SK-N-SH treated with all-trans-retinoic acid at 6 μM for 48 hours (cell line): Measurements from ENCODE around the gene GDPGP1.
"Not testable (repeated sequence)": the region's sequence is repeated elsewhere in the genome, so short reads cannot be mapped to it uniquely, and the experiment has no call there.

Experiments
- ATAC-seq: fragments of 200-7000 bp; cut with Tn5 transposase; 3 replicates; pipeline ENCODE4 v1.9.1; 2020; ENCODE audit warnings: mild to moderate bottlenecking, moderate library complexity
- ARNTL ChIP-seq: fragments of 450-650 bp; formaldehyde crosslinking; IDR thresholded peaks from 2 replicates; pipeline ENCODE4 v1.5.0; 2020; ENCODE audit warnings: low read depth, mild to moderate bottlenecking, moderate library complexity, borderline replicate concordance
- BACH2 ChIP-seq: fragments of 250-450 bp; sonication (Bioruptor Pico); IDR thresholded peaks from 2 replicates; pipeline ENCODE4 v1.9.0; 2021; ENCODE audit warnings: mild to moderate bottlenecking, borderline replicate concordance
- CSDC2 ChIP-seq: fragments of 250-450 bp; sonication (Bioruptor Pico); IDR thresholded peaks from 2 replicates; pipeline ENCODE4 v1.5.0; 2020; ENCODE audit warnings: mild to moderate bottlenecking, moderate library complexity
- ESRRG ChIP-seq: fragments of 250-450 bp; sonication (Bioruptor Pico); IDR thresholded peaks from 2 replicates; pipeline ENCODE4 v1.6.1; 2021; ENCODE audit warnings: mild to moderate bottlenecking
- GLIS3 ChIP-seq: fragments of 250-450 bp; sonication (Bioruptor Pico); IDR thresholded peaks from 2 replicates; pipeline ENCODE4 v1.5.0; 2020; ENCODE audit warnings: mild to moderate bottlenecking, moderate library complexity
- ISL1 ChIP-seq: fragments of 250-450 bp; sonication (Bioruptor Pico); IDR thresholded peaks from 2 replicates; pipeline ENCODE4 v2.1.2; 2022; ENCODE audit warnings: mild to moderate bottlenecking, moderate library complexity
- OSR1 ChIP-seq: fragments of 250-450 bp; sonication (Bioruptor Pico); IDR thresholded peaks from 2 replicates; pipeline ENCODE4 v1.8.0; 2022; ENCODE audit warnings: moderate library complexity, mild to moderate bottlenecking, inconsistent platforms
- PPARA ChIP-seq: fragments of 250-450 bp; sonication (Bioruptor Pico); IDR thresholded peaks from 2 replicates; pipeline ENCODE4 v1.5.0; 2020; ENCODE audit warnings: mild to moderate bottlenecking, borderline replicate concordance
- RARB ChIP-seq: fragments of 250-450 bp; sonication (Bioruptor Pico); IDR thresholded peaks from 2 replicates; pipeline ENCODE4 v1.8.0; 2021; ENCODE audit warnings: mild to moderate bottlenecking, moderate library complexity
- SNAI2 ChIP-seq: fragments of 250-450 bp; sonication (Bioruptor Pico); IDR thresholded peaks from 2 replicates; pipeline ENCODE4 v1.5.0; 2020; ENCODE audit warnings: mild to moderate bottlenecking, moderate library complexity
- TCF4 ChIP-seq: fragments of 250-450 bp; sonication (Bioruptor Pico); IDR thresholded peaks from 2 replicates; pipeline ENCODE4 v1.8.0; 2021; ENCODE audit warnings: mild to moderate bottlenecking, moderate library complexity, borderline replicate concordance
- TOX ChIP-seq: fragments of 250-450 bp; sonication (Bioruptor Pico); IDR thresholded peaks from 2 replicates; pipeline ENCODE4 v1.8.0; 2021; ENCODE audit warnings: mild to moderate bottlenecking, moderate library complexity, borderline replicate concordance
- ZC3H10 ChIP-seq: fragments of 250-450 bp; sonication (Bioruptor Pico); IDR thresholded peaks from 2 replicates; pipeline ENCODE4 v1.5.1; 2021; ENCODE audit warnings: mild to moderate bottlenecking, moderate library complexity
- ZFP3 ChIP-seq: fragments of 250-450 bp; sonication (Bioruptor Pico); IDR thresholded peaks from 2 replicates; pipeline ENCODE4 v1.5.0; 2020; ENCODE audit warnings: mild to moderate bottlenecking, moderate library complexity
- ZFP30 ChIP-seq: fragments of 450-650 bp; formaldehyde crosslinking; IDR thresholded peaks from 2 replicates; pipeline ENCODE4 v1.5.0; 2022; ENCODE audit warnings: mild to moderate bottlenecking, moderate library complexity
- ZNF565 ChIP-seq: fragments of 450-650 bp; formaldehyde crosslinking; conservative IDR thresholded peaks from 2 replicates; pipeline ENCODE4 v1.5.0; 2020; ENCODE audit warnings: low read depth, mild to moderate bottlenecking, moderate library complexity
- ZNF70 ChIP-seq: fragments of 450-650 bp; formaldehyde crosslinking; IDR thresholded peaks from 2 replicates; pipeline ENCODE4 v1.5.0; 2020; ENCODE audit warnings: mild to moderate bottlenecking, moderate library complexity
- ZNF8 ChIP-seq: fragments of 450-650 bp; formaldehyde crosslinking; IDR thresholded peaks from 2 replicates; pipeline ENCODE4 v1.5.0; 2020; ENCODE audit warnings: mild to moderate bottlenecking, moderate library complexity
- TF ChIP-seq, protein P1 (sequence below): fragments of 250-450 bp; sonication (Bioruptor Pico); IDR thresholded peaks from 2 replicates; pipeline ENCODE4 v1.8.0; 2020; ENCODE audit warnings: mild to moderate bottlenecking, moderate library complexity, borderline replicate concordance
- TF ChIP-seq, protein P2 (sequence below): fragments of 250-450 bp; sonication (Bioruptor Pico); IDR thresholded peaks from 2 replicates; pipeline ENCODE4 v1.5.1; 2021; ENCODE audit warnings: mild to moderate bottlenecking, moderate library complexity
- TF ChIP-seq, protein P3 (sequence below): fragments of 250-450 bp; sonication (Bioruptor Pico); IDR thresholded peaks from 2 replicates; pipeline ENCODE4 v1.5.1; 2020; ENCODE audit warnings: low read depth, mild to moderate bottlenecking, moderate library complexity
- TF ChIP-seq, protein P4 (sequence below): fragments of 250-450 bp; sonication (Bioruptor Pico); IDR thresholded peaks from 2 replicates; pipeline ENCODE4 v1.8.0; 2021; ENCODE audit warnings: low read depth, mild to moderate bottlenecking, moderate library complexity, borderline replicate concordance

Gene GDPGP1

DNA sequence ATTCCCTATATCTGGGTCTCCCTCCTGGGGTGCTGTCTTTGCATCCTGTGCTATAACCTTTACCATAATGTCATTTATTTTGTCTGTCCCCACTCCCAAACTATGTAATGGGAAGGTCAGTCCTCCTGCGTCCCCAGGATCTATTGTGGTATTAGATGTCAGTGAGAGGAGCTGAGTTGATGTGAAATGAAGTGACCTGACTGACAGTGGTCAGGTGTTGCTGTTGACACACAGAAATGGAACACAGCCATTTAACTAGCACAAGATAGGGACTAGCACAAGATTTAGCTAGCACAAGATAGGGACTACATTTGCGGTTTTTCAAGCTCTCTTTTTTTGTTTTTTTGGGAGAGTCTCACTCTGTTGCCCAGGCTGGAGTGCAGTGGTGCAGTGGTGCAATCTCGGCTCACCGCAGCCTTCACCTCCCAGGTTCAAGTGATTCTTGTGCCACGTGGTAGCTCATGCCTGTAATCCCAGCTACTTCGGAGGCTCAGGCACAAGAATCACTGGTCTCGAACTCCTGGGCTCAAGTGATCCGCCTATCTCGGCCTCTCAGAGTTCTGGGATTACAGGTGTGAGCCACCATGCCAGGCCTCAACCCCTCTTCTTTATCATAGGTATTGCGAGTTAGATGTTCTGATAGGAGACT is 36.6 kb downstream of the GDPGP1 start:
- no peak for ATAC-seq
- TF ChIP-seq, protein P1, sequence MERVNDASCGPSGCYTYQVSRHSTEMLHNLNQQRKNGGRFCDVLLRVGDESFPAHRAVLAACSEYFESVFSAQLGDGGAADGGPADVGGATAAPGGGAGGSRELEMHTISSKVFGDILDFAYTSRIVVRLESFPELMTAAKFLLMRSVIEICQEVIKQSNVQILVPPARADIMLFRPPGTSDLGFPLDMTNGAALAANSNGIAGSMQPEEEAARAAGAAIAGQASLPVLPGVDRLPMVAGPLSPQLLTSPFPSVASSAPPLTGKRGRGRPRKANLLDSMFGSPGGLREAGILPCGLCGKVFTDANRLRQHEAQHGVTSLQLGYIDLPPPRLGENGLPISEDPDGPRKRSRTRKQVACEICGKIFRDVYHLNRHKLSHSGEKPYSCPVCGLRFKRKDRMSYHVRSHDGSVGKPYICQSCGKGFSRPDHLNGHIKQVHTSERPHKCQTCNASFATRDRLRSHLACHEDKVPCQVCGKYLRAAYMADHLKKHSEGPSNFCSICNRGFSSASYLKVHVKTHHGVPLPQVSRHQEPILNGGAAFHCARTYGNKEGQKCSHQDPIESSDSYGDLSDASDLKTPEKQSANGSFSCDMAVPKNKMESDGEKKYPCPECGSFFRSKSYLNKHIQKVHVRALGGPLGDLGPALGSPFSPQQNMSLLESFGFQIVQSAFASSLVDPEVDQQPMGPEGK (CRISPR knock-in tag), result no peak
- no peak for TF ChIP-seq ZC3H10
- TF ChIP-seq BACH2 (CRISPR knock-in tag), result no peak
- TF ChIP-seq RARB (CRISPR knock-in tag), result no peak
- TF ChIP-seq ZFP3 (CRISPR knock-in tag), result no peak
- no peak for TF ChIP-seq SNAI2
- no peak for TF ChIP-seq ZNF70 (CRISPR knock-in tag)

DNA sequence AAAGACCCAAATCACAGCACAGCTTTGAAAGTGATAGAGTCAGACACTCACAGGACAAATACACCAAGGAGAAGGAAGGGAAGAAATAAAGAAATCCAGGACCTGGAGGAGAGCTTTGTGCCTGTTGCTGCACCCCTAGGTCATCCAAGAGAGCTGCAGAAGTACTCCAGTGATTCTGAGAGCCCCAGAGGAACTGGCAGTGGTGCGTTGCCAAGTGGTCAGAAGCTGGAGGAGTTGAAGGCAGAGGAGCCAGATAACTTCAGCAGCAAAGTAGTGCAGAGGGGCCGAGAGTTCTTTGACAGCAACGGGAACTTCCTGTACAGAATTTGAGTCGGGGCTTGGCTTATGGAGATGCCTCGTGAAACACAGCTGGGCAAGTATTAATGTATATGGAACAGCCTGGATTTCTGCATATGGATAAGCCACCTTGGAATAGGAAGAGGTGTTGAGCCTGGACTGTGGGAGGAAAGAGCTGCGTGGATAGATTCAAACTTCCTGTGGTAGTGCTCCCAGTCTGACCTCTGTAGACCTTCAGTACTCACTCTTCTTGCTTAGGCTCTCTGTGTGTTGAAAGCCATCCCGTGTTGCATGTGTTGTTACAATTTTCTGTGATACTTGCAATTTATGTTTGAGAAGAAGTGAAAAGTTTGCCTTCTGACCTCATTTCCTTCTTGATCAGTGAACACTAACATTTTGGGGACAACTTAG is 37.6 kb downstream of the GDPGP1 start:
- ATAC-seq, result no peak
- TF ChIP-seq OSR1 (CRISPR knock-in tag), result no peak
- no peak for TF ChIP-seq TCF4 (CRISPR knock-in tag)
- TF ChIP-seq ISL1 (CRISPR knock-in tag), result no peak
- no peak for TF ChIP-seq ESRRG (CRISPR knock-in tag)
- TF ChIP-seq, protein P2, sequence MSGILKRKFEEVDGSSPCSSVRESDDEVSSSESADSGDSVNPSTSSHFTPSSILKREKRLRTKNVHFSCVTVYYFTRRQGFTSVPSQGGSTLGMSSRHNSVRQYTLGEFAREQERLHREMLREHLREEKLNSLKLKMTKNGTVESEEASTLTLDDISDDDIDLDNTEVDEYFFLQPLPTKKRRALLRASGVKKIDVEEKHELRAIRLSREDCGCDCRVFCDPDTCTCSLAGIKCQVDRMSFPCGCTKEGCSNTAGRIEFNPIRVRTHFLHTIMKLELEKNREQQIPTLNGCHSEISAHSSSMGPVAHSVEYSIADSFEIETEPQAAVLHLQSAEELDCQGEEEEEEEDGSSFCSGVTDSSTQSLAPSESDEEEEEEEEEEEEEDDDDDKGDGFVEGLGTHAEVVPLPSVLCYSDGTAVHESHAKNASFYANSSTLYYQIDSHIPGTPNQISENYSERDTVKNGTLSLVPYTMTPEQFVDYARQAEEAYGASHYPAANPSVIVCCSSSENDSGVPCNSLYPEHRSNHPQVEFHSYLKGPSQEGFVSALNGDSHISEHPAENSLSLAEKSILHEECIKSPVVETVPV (CRISPR knock-in tag), result no peak
- TF ChIP-seq ZC3H10, result no peak
- TF ChIP-seq ZFP30 (CRISPR knock-in tag), result no peak
- no peak for TF ChIP-seq ZNF8 (CRISPR knock-in tag)
- no peak for TF ChIP-seq CSDC2 (CRISPR knock-in tag)
- TF ChIP-seq GLIS3 (CRISPR knock-in tag), result no peak
- TF ChIP-seq, protein P3, sequence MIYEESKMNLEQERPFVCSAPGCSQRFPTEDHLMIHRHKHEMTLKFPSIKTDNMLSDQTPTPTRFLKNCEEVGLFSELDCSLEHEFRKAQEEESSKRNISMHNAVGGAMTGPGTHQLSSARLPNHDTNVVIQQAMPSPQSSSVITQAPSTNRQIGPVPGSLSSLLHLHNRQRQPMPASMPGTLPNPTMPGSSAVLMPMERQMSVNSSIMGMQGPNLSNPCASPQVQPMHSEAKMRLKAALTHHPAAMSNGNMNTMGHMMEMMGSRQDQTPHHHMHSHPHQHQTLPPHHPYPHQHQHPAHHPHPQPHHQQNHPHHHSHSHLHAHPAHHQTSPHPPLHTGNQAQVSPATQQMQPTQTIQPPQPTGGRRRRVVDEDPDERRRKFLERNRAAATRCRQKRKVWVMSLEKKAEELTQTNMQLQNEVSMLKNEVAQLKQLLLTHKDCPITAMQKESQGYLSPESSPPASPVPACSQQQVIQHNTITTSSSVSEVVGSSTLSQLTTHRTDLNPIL, result no peak
- TF ChIP-seq ZNF70 (CRISPR knock-in tag), result no peak
- TF ChIP-seq, all 23 proteins: peak for 0

DNA sequence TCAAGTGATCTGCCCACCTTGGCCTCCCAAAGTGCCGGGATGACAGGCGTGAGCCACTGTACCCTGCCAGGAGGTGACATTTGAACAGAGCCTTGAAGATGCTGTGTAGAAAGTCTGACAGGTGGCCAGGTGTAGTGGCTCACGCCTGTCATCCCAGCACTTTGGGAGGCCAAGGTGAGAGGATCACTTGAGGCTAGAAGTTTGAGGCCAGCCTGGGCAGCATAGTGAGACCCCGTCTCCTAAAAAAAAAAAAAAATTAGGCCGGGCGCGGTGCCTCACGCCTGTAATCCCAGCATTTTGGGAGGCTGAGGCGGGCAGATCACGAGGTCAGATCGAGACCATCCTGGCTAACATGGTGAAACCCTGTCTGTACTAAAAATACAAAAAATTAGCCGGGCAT is 44.5 kb downstream of the GDPGP1 start:
- ATAC-seq, result not testable (repeated sequence)

DNA sequence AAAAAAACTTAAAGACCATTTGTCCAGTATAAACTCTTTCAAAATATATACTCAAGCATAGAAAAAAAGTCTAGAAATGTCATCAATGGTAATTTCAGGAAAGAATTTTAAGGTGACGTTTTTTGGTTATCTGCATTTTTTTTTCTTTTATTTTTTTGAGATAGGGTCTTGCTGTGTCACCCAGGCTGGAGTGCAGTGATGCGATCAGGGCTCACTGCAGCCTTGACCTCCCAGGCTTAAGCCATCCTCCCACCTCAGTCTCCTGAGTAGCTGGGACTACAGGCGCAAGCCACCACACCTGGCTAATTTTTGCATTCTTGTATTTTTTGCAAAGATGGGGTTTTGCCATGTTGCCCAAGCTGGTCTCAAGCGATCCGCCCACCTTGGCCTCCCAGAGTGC is 46.7 kb downstream of the GDPGP1 start:
- ATAC-seq, result not testable (repeated sequence)

DNA sequence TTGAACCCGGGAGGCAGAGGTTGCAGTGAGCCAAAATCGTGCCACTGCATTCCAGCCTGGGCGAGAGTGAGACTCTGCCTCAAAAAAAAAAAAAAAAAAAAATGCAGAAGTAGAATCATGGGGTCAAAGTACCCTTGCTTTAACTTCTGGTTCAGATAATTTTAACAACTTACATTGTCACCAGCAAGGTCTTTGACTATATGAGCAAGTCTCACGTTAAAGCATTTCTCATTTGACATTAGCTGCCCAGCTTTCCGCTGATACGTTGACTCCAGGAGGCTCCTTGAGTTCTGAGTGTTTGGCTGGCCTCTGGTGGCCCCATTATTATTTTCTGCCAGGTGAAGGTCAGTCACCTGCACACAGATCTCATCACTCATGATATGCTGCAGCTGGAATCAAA is 47.6 kb downstream of the GDPGP1 start:
- not testable (repeated sequence) for ATAC-seq

DNA sequence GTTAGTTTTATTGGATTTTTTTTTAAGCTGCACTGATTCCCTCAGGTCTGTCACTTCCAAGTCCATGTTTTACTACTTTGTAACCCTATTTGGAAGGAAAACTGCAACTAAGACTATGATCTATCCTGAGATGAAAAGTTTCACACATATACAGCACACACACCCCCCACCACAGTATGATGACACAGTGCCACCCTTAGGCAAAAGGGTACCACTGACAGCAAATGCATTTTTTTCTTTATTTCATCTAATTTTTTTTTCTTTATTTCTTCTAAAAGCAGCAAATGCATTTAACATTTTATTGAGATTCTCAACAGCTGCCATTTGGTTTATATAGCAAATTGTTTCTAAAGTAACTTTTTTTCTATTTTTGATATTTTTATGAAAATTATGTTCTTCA is 52.7 kb downstream of the GDPGP1 start:
- ATAC-seq, result peak; percentile 85
- TF ChIP-seq GLIS3 (CRISPR knock-in tag) (no peak), ZNF565 (CRISPR knock-in tag) (no peak), ISL1 (CRISPR knock-in tag) (no peak), ZC3H10 (no peak)

DNA sequence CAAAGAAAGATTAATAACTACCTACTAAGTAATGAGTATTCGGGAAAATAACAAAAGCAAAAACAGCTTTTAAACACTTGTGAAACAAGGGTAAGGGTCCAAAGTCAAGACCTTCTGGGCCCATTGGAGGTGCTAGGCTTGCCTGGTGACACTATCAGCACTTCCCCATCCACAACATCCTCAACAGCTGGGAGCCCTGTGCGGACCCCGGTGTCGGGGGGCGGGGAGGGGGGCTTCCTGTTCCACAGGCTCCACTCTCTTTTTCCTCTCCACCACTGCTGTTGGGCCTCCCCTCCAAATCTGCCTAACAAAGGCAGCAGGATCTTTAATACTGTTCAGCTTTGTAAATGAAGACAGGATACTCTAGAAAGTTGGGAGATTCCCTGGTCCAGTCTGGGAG is 53.1 kb downstream of the GDPGP1 start:
- ATAC-seq, result no peak; the same call in 2 of the 3 replicates
- TF ChIP-seq, protein P1 (CRISPR knock-in tag), result no peak
- no peak for TF ChIP-seq RARB (CRISPR knock-in tag)
- TF ChIP-seq TCF4 (CRISPR knock-in tag), result no peak
- no peak for TF ChIP-seq GLIS3 (CRISPR knock-in tag)
- no peak for TF ChIP-seq PPARA (CRISPR knock-in tag)
- TF ChIP-seq ISL1 (CRISPR knock-in tag), result no peak
- no peak for TF ChIP-seq ARNTL (CRISPR knock-in tag)
- no peak for TF ChIP-seq CSDC2 (CRISPR knock-in tag)
- no peak for TF ChIP-seq OSR1 (CRISPR knock-in tag)
- TF ChIP-seq ZNF565 (CRISPR knock-in tag), result no peak
- TF ChIP-seq, protein P4, sequence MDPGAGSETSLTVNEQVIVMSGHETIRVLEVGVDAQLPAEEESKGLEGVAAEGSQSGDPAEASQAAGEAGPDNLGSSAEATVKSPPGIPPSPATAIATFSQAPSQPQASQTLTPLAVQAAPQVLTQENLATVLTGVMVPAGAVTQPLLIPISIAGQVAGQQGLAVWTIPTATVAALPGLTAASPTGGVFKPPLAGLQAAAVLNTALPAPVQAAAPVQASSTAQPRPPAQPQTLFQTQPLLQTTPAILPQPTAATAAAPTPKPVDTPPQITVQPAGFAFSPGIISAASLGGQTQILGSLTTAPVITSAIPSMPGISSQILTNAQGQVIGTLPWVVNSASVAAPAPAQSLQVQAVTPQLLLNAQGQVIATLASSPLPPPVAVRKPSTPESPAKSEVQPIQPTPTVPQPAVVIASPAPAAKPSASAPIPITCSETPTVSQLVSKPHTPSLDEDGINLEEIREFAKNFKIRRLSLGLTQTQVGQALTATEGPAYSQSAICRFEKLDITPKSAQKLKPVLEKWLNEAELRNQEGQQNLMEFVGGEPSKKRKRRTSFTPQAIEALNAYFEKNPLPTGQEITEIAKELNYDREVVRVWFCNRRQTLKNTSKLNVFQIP (CRISPR knock-in tag), result no peak
- TF ChIP-seq ZNF70 (CRISPR knock-in tag), result no peak
- TF ChIP-seq TOX (CRISPR knock-in tag), result no peak
- TF ChIP-seq ZFP30 (CRISPR knock-in tag), result no peak
- no peak for TF ChIP-seq BACH2 (CRISPR knock-in tag)
